Bronchial epithelial cell (primary cell): ENCODE results near the gene NOC2L. TPM values are rescaled to one million over a fixed set of nuclear protein-coding genes. Genes with fewer than 3 reads are reported as not detected.

ENCODE experiments used
- DNase-seq: peaks from one replicate; pipeline ENCODE4 v3.0.0-alpha.2; 2010; ENCODE audit warnings: low read depth
- FAIRE-seq: peaks from 2 replicates; lab custom pipeline; 2011; peaks lifted over from hg19 to GRCh38; lab: Jason Lieb, UNC
- H3K27me3 ChIP-seq: 2 replicates; pipeline ENCODE4 v1.5.1; 2011; ENCODE audit warnings: low read length; ENCODE audit not compliant: control insufficient read depth, insufficient read depth
- H3K36me3 ChIP-seq: 2 replicates; pipeline ENCODE4 v1.5.1; 2011; ENCODE audit warnings: low read length; ENCODE audit not compliant: control insufficient read depth, insufficient read depth
- H3K4me3 ChIP-seq: 2 replicates; pipeline ENCODE4 v1.5.1; 2011; ENCODE audit warnings: mild to moderate bottlenecking, low read depth, low read length, control low read depth
- total RNA-seq: library from RNA; depleted of rRNA; stranded (reverse); fragments of >200 nt; gene quantifications from 2 replicates; pipeline ENCODE4 v1.2.1, GENCODE V29; 2014
- TF ChIP-seq, protein P1 (sequence below): IDR thresholded peaks from 2 replicates; pipeline ENCODE4 v1.5.1; 2011; ENCODE audit warnings: mild to moderate bottlenecking, moderate library complexity, low read length, control low read depth, inconsistent platforms; ENCODE audit not compliant: insufficient read depth, severe bottlenecking

Gene NOC2L
- total RNA-seq, 1 donor from 2014 or later: 128 TPM

DNA sequence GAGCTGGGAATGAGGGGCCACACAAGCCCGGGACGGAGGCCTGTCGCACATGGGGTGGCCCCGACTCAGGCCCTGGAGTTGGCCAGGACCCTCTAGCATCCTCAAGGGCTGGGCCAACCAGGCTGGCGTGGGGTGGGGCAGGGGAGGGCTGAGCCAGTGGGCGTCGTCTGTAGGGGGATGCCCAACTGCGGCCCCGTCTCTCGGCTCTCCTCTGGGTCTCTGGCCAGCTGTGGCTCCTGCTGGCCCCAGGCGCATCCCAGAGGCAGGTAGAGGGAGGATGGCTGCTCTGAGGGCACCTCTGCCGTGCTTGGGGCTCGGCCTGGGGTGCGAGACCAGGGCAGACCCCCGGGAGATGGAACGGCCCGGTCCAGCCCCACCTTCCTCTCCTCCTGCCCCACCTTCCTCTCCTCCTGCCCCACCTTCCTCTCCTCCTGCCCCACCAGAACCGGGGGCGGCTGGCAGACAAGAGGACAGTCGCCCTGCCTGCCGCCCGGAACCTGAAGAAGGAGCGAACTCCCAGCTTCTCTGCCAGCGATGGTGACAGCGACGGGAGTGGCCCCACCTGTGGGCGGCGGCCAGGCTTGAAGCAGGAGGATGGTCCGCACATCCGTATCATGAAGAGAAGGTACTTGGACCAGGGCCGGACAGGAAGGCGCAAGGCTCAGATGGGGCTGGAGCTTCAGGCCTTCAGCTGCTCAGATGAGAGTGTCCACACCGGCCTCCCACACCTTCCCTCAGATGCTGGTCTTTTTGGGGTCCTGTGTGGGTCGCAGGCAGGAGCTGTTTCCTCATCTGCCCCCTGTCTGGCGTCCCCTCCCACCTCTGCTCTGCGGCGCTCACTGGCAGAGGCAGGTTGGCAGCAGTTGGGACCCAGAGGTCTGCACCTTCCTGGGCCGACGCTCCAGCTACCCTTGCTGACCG is 29.1 kb downstream of the NOC2L start:
- no peaks in the 10 kb centered on the region for H3K36me3 ChIP-seq
- no peak overlapping the region for H3K4me3 ChIP-seq
- H3K27me3 ChIP-seq: peaks cover 41% of the 10 kb centered on the region
- FAIRE-seq: no peak
- no peak for DNase-seq
- TF ChIP-seq, protein P1, sequence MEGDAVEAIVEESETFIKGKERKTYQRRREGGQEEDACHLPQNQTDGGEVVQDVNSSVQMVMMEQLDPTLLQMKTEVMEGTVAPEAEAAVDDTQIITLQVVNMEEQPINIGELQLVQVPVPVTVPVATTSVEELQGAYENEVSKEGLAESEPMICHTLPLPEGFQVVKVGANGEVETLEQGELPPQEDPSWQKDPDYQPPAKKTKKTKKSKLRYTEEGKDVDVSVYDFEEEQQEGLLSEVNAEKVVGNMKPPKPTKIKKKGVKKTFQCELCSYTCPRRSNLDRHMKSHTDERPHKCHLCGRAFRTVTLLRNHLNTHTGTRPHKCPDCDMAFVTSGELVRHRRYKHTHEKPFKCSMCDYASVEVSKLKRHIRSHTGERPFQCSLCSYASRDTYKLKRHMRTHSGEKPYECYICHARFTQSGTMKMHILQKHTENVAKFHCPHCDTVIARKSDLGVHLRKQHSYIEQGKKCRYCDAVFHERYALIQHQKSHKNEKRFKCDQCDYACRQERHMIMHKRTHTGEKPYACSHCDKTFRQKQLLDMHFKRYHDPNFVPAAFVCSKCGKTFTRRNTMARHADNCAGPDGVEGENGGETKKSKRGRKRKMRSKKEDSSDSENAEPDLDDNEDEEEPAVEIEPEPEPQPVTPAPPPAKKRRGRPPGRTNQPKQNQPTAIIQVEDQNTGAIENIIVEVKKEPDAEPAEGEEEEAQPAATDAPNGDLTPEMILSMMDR: no peak

DNA sequence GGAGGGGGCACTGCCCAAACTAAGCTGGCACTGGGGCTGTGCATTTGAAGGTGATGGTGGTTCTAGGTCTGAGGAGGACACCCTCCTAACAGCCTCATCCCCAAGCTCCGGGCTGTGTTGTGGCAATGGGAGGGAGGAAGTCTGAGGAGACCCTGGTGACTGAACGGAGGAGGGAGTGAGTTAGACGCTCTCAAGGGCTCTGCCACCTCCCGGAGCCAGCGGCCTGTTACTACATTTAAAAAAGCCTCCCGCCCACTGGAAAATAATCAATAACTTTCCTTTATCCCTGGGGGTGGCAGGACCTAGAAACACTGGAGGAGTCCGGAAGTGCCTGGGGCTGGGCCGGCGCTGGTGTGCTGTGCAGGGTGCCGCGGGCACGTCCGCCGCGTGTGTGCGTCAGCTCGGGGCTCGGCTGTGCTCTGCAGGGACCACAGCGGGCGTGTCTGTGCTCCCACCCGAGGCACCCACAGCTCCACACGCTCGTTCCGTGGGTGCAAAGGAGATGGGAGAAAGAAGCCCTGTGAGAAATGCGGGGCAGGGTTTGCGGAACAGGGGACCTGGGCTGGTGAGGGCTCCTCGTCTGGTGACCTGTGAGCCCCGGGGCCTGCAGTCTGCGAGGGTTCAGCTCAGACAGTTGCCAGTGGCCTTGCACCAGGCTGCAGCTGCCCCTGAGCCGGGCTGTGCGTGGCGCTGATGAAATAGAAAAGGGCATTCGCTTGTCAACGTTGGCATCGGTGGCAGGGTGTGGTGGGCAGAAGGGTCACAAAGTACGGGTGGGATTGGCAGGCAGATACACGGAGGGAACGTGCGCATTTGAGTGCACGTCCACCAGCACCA is 30.0 kb downstream of the NOC2L start:
- FAIRE-seq (no peak), DNase-seq (no peak)
- H3K27me3 ChIP-seq: peaks cover 41% of the 10 kb centered on the region
- no peaks in the 10 kb centered on the region for H3K36me3 ChIP-seq
- no peak overlapping the region for H3K4me3 ChIP-seq
- TF ChIP-seq, protein P1: no peak

DNA sequence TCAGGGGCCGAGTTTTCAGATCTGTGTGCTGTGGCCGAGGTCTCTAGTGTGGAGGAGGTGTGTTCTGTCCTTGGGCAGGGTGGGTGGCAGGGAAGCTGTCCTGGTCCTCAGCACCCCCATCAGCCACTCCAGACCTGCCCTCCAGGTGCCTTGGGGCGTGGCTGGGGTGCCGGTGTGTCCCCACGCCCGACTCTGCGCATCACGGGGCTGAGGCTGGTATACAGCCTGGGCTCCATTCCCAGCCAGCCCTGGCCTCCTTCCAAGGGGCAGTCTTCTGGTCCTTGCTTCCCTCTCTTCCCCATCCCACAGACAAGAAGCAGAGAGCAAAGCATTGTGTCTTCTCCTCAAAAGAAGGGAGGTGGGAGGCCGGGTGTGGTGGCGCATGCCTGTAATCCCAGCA is 31.3 kb downstream of the NOC2L start:
- FAIRE-seq (no peak), DNase-seq (no peak)
- Histone ChIP-seq H3K36me3 (no peaks in the 10 kb centered on the region), H3K4me3 (no peak overlapping the region), H3K27me3 (peaks cover 38% of the 10 kb centered on the region)
- TF ChIP-seq, protein P1: no peak

DNA sequence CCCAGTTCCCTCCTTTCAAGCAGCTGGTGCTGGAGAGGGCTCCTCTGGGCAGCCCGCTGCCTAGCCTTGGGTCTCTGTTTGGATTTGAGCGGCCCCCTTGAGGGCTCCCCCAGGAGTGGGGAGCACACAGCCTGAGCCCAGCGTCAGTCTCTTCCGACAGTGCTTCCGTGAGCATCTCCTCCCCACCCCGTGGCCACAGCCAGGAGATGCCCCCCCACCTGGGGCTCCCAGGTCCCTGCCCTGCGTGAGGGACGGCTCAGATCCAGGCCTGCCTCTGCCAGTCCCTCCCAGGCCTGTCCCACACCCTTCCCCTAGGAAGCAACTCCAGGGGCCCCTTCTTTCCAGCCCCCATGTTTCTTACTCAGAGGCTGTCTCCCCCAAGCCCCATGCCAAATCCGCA is 31.8 kb downstream of the NOC2L start:
- TF ChIP-seq, protein P1: no peak

DNA sequence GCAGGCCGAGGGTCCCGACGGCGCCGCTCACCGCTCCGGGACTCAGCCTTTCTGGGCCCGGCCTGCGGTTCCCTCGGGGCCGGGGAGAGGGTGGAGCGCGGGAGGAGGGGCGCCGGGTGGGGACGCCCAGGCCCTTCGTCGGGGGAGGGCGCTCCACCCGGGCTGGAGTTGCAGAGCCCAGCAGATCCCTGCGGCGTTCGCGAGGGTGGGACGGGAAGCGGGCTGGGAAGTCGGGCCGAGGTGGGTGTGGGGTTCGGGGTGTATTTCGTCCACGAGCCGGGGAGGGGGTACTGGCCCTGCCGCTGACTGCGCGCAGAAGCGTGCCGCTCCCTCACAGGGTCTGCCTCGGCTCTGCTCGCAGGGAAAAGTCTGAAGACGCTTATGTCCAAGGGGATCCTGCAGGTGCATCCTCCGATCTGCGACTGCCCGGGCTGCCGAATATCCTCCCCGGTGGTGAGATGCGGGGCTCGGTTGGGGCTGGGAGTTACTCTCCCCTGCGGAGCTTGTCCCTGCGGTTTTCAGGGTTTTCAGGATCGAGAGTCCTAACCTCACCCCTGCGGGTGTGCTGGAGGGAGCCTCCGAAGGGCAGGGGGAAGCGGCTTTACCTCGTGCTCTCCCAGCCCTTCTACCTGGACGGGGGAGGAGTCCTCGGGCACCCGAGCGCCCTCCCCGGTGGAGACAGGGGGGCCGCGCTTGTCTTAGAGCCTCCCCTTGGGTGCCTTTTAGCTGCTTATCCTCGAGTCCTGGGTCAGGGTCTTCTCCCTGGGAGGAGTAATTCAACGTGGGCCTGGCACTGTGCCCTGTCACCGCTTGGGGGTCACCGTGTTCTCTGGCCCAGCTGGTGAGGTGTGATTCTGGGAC is 33.3 kb downstream of the NOC2L start:
- peaks cover 44% of the 10 kb centered on the region for H3K27me3 ChIP-seq
- DNase-seq: no peak
- H3K4me3 ChIP-seq: no peak overlapping the region

More for the DNA sequence above, 31.8 kb downstream of the NOC2L start:
- H3K27me3 ChIP-seq: peaks cover 40% of the 10 kb centered on the region
- FAIRE-seq: no peak
- no peak for DNase-seq
- no peaks in the 10 kb centered on the region for H3K36me3 ChIP-seq
- no peak overlapping the region for H3K4me3 ChIP-seq

More for the DNA sequence above, 33.3 kb downstream of the NOC2L start:
- H3K36me3 ChIP-seq: no peaks in the 10 kb centered on the region
- FAIRE-seq: no peak
- TF ChIP-seq, protein P1: no peak
